Endothelial cell (in vitro differentiated cells): ENCODE results near the gene SLC1A1. TPM values are rescaled to one million over a fixed set of nuclear protein-coding genes. Genes with fewer than 3 reads are reported as not detected.

ENCODE experiments used
- DNase-seq: peaks from one replicate; pipeline ENCODE4 v3.0.0; 2021; ENCODE audit warnings: low spot score
- H3K27ac Mint-ChIP-seq: one replicate; pipeline ENCODE4 v1.8.0; 2021; ENCODE audit warnings: mixed read lengths, inconsistent platforms; ENCODE audit not compliant: unreplicated experiment
- H3K27me3 Mint-ChIP-seq: one replicate; pipeline ENCODE4 v1.8.0; 2021; ENCODE audit warnings: mild to moderate bottlenecking, moderate library complexity, mixed read lengths, inconsistent platforms; ENCODE audit not compliant: unreplicated experiment
- H3K36me3 Mint-ChIP-seq: one replicate; pipeline ENCODE4 v1.8.0; 2021; ENCODE audit warnings: mild to moderate bottlenecking, low read depth, mixed read lengths, inconsistent platforms; ENCODE audit not compliant: unreplicated experiment
- H3K4me1 Mint-ChIP-seq: one replicate; pipeline ENCODE4 v1.8.0; 2021; ENCODE audit warnings: mild to moderate bottlenecking, mixed read lengths, inconsistent platforms; ENCODE audit not compliant: unreplicated experiment
- H3K4me3 Mint-ChIP-seq: one replicate; pipeline ENCODE4 v1.8.0; 2021; ENCODE audit warnings: mild to moderate bottlenecking, mixed read lengths, inconsistent platforms; ENCODE audit not compliant: unreplicated experiment
- H3K9me3 Mint-ChIP-seq: one replicate; pipeline ENCODE4 v1.8.0; 2021; ENCODE audit warnings: mixed read lengths, inconsistent platforms; ENCODE audit not compliant: unreplicated experiment
- total RNA-seq: library from RNA; stranded (reverse); fragmentation: NEBNext Ultra II Directional; extraction: Animal tissue kit (Norgen Biotek cat#: 25700); gene quantifications from one replicate; pipeline ENCODE4 v1.2.1, GENCODE V29; 2021; ENCODE audit not compliant: unreplicated experiment
- TF ChIP-seq, protein P1 (sequence below): fragments of 200-600 bp; sonication (generic); IDR thresholded peaks from one replicate; pipeline ENCODE4 v1.5.0; 2021; ENCODE audit warnings: antibody characterized with exemption; ENCODE audit not compliant: unreplicated experiment

The SLC1A1 gene
- total RNA-seq, 1 donor from 2014 or later, result 2.2 TPM

DNA sequence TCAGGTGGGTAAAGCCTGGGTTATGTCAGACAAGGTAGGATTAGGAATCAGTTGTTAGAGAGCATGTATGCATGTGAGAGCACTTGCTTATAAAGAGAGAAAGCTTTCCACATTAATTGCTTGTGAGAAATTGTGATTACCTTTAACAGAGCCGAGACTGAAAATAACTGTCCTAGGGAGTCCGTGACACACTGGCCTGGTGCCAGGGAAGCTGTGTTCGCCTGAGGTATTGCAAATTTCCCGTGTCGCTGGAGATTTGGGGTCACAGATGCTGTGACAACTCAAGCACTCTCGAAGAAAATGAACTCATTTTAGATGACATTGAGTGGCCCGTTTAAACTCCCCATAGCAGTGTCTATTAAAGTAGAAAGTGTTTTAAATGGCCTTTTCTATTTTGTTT lies 9.6 kb downstream of the SLC1A1 start:
- Mint-ChIP-seq H3K36me3 (no peaks in the 10 kb centered on the region), H3K9me3 (no peaks in the 10 kb centered on the region)
- TF ChIP-seq, protein P1, sequence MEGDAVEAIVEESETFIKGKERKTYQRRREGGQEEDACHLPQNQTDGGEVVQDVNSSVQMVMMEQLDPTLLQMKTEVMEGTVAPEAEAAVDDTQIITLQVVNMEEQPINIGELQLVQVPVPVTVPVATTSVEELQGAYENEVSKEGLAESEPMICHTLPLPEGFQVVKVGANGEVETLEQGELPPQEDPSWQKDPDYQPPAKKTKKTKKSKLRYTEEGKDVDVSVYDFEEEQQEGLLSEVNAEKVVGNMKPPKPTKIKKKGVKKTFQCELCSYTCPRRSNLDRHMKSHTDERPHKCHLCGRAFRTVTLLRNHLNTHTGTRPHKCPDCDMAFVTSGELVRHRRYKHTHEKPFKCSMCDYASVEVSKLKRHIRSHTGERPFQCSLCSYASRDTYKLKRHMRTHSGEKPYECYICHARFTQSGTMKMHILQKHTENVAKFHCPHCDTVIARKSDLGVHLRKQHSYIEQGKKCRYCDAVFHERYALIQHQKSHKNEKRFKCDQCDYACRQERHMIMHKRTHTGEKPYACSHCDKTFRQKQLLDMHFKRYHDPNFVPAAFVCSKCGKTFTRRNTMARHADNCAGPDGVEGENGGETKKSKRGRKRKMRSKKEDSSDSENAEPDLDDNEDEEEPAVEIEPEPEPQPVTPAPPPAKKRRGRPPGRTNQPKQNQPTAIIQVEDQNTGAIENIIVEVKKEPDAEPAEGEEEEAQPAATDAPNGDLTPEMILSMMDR, result no peak

GRCh38 chr9:4501147-4501507 lies 10.9 kb downstream of the SLC1A1 start:
- Mint-ChIP-seq H3K4me3 (no peak overlapping the region), H3K4me1 (no peaks in the 10 kb centered on the region), H3K27ac (no peak overlapping the region), H3K36me3 (no peaks in the 10 kb centered on the region), H3K27me3 (no peaks in the 10 kb centered on the region), H3K9me3 (no peaks in the 10 kb centered on the region)
- no peak for DNase-seq
- TF ChIP-seq, protein P1, result no peak

More for the DNA sequence above, 9.6 kb downstream of the SLC1A1 start:
- no peak overlapping the region for H3K4me3 Mint-ChIP-seq
- DNase-seq, result no peak
- peaks cover 4% of the 10 kb centered on the region for H3K27me3 Mint-ChIP-seq
- H3K27ac Mint-ChIP-seq, result no peak overlapping the region
- H3K4me1 Mint-ChIP-seq, result no peaks in the 10 kb centered on the region

- no peaks in the 10 kb centered on the region for H3K4me1 Mint-ChIP-seq
- H3K27ac Mint-ChIP-seq, result no peak overlapping the region
- no peak overlapping the region for H3K4me3 Mint-ChIP-seq
- no peaks in the 10 kb centered on the region for H3K27me3 Mint-ChIP-seq
- DNase-seq, result no peak
- TF ChIP-seq, protein P1, result no peak
- H3K9me3 Mint-ChIP-seq, result no peaks in the 10 kb centered on the region
- no peaks in the 10 kb centered on the region for H3K36me3 Mint-ChIP-seq
Measured at GRCh38 chr9:4502444-4502843, 12.2 kb downstream of the SLC1A1 start.

DNA sequence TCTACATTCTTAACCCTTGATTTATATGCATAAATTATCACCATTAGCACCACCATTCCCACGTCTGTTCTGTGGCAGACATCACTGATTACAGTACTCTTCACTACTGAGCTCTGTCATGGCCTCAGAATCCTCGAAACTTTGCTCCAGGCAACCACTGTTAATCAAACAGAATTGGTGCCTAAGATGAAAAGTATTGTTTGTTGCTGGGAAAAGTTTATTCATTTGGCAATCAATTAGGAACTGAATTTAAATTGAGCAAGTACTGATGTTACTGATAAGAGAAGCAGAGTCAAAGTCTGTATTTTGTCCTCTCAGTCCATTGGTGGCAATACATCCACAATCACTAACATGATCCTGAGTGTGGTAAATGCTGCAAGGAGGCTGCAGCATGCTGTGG lies 12.8 kb downstream of the SLC1A1 start:
- no peak overlapping the region for H3K27ac Mint-ChIP-seq
- DNase-seq, result no peak
- no peaks in the 10 kb centered on the region for H3K4me1 Mint-ChIP-seq
- no peaks in the 10 kb centered on the region for H3K36me3 Mint-ChIP-seq
- H3K4me3 Mint-ChIP-seq, result no peak overlapping the region
- no peaks in the 10 kb centered on the region for H3K27me3 Mint-ChIP-seq
- no peaks in the 10 kb centered on the region for H3K9me3 Mint-ChIP-seq
- TF ChIP-seq, protein P1, result no peak

GRCh38 chr9:4504250-4504649 lies 14.0 kb downstream of the SLC1A1 start:
- Mint-ChIP-seq H3K27ac (no peak overlapping the region), H3K27me3 (no peaks in the 10 kb centered on the region), H3K4me3 (no peak overlapping the region), H3K9me3 (no peaks in the 10 kb centered on the region), H3K36me3 (no peaks in the 10 kb centered on the region), H3K4me1 (no peaks in the 10 kb centered on the region)
- DNase-seq, result no peak
- TF ChIP-seq, protein P1, result no peak
